Upper lobe of right lung (tissue), 1 donor: ENCODE results near the gene ZNF415. TPM values are rescaled to one million over a fixed set of nuclear protein-coding genes. Genes with fewer than 3 reads are reported as not detected.

Experiments used
- ATAC-seq: fragments of 200-7000 bp; cut with Tn5 transposase; one replicate; pipeline ENCODE4 v1.9.1; 2020; ENCODE audit warnings: mild to moderate bottlenecking, moderate library complexity
- DNase-seq: peaks from one replicate; pipeline ENCODE4 v3.0.0-alpha.2; 2020
- H3K27ac ChIP-seq: fragments of 200-600 bp; one replicate; pipeline ENCODE4 v1.8.0; 2022
- H3K27me3 ChIP-seq: fragments of 200-600 bp; one replicate; pipeline ENCODE4 v1.8.0; 2022; ENCODE audit warnings: mild to moderate bottlenecking
- H3K36me3 ChIP-seq: fragments of 200-600 bp; one replicate; pipeline ENCODE4 v1.8.0; 2022
- H3K4me1 ChIP-seq: fragments of 200-600 bp; one replicate; pipeline ENCODE4 v1.8.0; 2022
- H3K4me3 ChIP-seq: fragments of 200-600 bp; one replicate; pipeline ENCODE4 v1.8.0; 2022; ENCODE audit warnings: mild to moderate bottlenecking
- H3K9me3 ChIP-seq: fragments of 200-600 bp; one replicate; pipeline ENCODE4 v1.8.0; 2022
- intact Hi-C: fragments of 100-400 bp; cut with DNase I; formaldehyde crosslinking; loops from one replicate; pipeline ENCODE4 v1.11.0; 2022
- total RNA-seq: library from RNA; stranded (reverse); fragmentation: NEBNext Ultra II Directional; extraction: Animal tissue kit (Norgen Biotek cat#: 25700); gene quantifications from one replicate; pipeline ENCODE4 v1.2.1, GENCODE V29; 2021
- TF ChIP-seq, protein P1 (sequence below): fragments of 200-600 bp; IDR thresholded peaks from one replicate; pipeline ENCODE4 v1.8.0; 2022; ENCODE audit warnings: antibody characterized with exemption
- donor health status: DM: no; HTN: yes; CAD: no; lungs with severe emphysema.

Gene ZNF415
- total RNA-seq, 1 donor from 2014 or later = 7.0 TPM

DNA sequence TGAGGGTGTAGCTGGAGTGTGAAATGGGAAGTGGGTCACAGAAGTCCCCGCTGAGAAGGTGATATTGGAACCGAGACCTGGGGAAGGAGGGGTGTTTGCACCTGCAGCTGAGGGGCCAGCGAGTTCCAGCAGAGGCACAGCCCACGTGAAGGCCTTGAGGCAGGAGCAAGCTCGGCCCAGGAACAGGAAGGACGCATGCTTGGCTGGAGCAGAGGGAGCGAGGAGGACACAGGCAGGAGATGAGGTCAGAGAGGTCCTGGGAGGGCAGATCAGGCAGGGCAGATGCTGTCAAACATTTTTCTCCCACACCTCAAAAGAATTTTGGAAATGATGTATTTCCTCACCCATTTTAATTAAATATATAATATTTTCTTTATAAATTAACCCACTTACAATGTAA, 9.3 kb downstream of the ZNF415 start:
- Histone ChIP-seq H3K4me3 (no peak overlapping the region), H3K27ac (no peak overlapping the region), H3K36me3 (no peaks in the 10 kb centered on the region), H3K27me3 (no peaks in the 10 kb centered on the region), H3K9me3 (no peaks in the 10 kb centered on the region), H3K4me1 (no peaks in the 10 kb centered on the region)
- TF ChIP-seq, protein P1, sequence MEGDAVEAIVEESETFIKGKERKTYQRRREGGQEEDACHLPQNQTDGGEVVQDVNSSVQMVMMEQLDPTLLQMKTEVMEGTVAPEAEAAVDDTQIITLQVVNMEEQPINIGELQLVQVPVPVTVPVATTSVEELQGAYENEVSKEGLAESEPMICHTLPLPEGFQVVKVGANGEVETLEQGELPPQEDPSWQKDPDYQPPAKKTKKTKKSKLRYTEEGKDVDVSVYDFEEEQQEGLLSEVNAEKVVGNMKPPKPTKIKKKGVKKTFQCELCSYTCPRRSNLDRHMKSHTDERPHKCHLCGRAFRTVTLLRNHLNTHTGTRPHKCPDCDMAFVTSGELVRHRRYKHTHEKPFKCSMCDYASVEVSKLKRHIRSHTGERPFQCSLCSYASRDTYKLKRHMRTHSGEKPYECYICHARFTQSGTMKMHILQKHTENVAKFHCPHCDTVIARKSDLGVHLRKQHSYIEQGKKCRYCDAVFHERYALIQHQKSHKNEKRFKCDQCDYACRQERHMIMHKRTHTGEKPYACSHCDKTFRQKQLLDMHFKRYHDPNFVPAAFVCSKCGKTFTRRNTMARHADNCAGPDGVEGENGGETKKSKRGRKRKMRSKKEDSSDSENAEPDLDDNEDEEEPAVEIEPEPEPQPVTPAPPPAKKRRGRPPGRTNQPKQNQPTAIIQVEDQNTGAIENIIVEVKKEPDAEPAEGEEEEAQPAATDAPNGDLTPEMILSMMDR = no peak
- ATAC-seq (no peak), DNase-seq (peak; percentile 35)
- intact Hi-C loops = no loop called here

DNA sequence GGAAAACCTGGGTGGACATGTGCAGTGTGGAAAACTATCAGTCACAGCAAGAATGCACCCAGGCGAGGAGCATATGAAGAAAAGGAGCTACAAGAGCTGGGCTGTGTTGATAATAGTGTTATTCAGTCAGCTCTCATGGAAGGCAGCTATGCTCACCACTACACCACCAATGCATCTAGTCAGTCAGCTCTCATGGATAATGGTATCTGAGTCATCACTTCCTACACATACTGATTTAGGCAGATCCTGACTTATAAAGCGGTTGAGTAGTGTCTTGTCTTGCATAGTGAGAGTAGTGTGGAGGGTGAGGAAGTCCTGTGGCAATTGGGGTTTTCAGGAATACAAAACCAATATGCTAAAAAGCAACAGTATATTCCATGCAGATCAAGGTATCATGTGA, 20.4 kb downstream of the ZNF415 start:
- Histone ChIP-seq H3K27ac (no peak overlapping the region), H3K9me3 (no peaks in the 10 kb centered on the region), H3K4me3 (no peak overlapping the region), H3K36me3 (peaks cover 12% of the 10 kb centered on the region), H3K27me3 (no peaks in the 10 kb centered on the region), H3K4me1 (no peaks in the 10 kb centered on the region)
- TF ChIP-seq, protein P1 = no peak
- ATAC-seq = no peak
- no peak for DNase-seq
- intact Hi-C loops = no loop called here

DNA sequence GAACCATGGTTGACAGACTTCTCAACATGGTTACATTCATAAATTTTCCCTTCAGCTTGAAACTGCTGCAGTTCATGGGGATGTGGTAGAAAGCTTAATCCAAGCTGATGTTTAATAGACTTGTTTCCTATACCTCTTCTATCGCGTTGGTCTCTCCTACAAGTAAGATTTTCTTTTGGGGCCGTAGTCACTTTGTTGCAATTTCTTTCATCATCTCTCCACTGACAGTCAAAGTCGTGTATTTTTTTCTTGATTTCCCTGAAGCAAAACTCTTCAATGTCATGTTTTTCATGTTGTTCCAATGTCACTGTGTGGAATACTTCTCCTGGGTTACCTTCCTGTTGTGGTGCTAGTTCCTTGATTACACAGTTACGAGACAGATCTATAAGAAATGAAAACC, 23.2 kb downstream of the ZNF415 start:
- Histone ChIP-seq H3K4me1 (no peaks in the 10 kb centered on the region), H3K4me3 (no peak overlapping the region), H3K27me3 (no peaks in the 10 kb centered on the region), H3K27ac (no peak overlapping the region), H3K9me3 (no peaks in the 10 kb centered on the region), H3K36me3 (peaks cover 12% of the 10 kb centered on the region)
- intact Hi-C loops = no loop called here
- ATAC-seq = no peak
- TF ChIP-seq, protein P1 = no peak
- DNase-seq = no peak

DNA sequence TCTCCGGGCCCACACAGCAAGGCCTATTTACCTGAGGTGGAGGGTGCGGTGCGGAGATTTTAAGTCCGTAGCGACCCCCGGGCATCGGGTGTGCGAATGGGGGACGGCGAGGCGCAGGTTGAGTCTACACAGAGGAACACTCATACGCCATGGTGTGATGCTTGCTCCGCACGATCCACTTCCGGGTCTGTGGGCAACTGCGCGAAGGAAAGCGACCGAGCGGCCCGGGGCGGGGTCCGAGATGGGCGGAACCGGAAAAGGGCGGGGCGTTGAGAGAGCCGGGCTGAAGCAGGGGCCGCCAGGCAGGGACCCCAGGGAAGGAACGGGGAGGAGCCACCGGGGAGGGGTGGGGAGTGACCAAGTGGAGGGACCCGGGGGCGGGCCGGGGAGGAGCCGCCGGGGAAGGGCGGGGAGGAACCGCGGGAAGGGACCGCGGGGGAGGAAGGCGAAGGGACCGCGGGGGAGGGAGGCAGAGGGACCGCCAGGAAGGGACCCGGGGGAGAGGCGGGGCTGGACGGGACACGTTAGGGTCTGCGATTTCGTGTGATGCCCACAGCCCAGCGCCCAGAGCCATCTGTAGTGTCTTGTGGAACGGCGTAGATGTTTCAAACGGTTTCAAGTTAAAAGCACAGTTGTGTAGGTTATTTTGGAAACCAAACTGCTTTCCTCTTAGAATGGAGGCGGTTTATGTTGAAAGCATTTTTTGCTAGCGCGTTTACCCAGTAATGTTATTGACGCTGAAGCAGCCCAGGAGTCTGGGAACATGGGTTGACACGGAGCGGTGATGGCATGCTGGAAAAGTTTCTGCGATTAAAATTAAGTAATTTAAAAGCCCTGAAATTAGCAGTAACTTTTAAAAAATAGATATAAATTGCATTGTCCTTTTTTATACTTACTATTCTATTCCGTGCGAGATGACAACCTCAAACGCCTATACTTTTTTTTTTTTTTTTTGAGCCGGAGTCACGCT, 29.2 kb downstream of the ZNF415 start, which contains the start of gene ZNF160:
Gene ZNF160, minus strand, starts transcription at position 189 of the 970 bp plus-strand sequence. CDS start 17,146 bp downstream, outside the sequence.
- intact Hi-C loops = no loop called here
- TF ChIP-seq, protein P1 = no peak
- H3K27me3 ChIP-seq = no peaks in the 10 kb centered on the region
- no peaks in the 10 kb centered on the region for H3K9me3 ChIP-seq
- no peaks in the 10 kb centered on the region for H3K36me3 ChIP-seq
- DNase-seq (peak; percentile 99), ATAC-seq (peak; percentile 100)
- H3K4me1 ChIP-seq = peaks cover 13% of the 10 kb centered on the region
- H3K4me3 ChIP-seq = peak within 1 kb of the TSS; percentile 96
- H3K27ac ChIP-seq = peak within 1 kb of the TSS; percentile 93

DNA sequence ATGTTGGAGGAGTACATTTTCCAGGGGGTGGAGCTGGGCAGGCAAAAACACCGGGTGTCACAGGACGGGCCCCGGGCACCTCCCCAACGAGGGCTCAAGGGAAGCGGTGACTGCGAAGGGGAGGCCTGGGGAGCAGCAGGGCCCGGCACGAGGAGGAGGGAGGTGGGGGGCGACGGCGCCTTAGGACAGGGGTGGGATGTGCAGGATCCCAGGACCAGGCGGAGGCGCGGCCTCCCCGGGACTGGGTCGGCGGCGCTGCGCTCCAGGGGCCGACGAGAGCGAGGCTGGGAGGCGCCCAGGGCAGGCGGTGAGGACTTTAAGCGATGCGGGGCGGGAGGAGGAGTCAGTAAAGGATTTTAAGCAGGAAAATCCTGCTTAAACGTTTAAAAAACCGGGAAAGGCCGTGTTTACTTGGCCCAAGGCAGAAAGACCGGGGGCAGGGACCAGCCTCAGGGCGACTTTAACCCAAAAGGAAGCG, 29.9 kb downstream of the ZNF415 start:
- intact Hi-C loops = no loop called here
- H3K9me3 ChIP-seq = no peaks in the 10 kb centered on the region
- no peaks in the 10 kb centered on the region for H3K27me3 ChIP-seq
- ATAC-seq (peak; percentile 30), DNase-seq (peak; percentile 67)
- TF ChIP-seq, protein P1 = no peak
- peaks cover 13% of the 10 kb centered on the region for H3K4me1 ChIP-seq
- peak overlapping the region; percentile 93 for H3K27ac ChIP-seq
- H3K36me3 ChIP-seq = peaks cover 4% of the 10 kb centered on the region
- H3K4me3 ChIP-seq = peak overlapping the region; percentile 96
